Cardiac muscle cell (in vitro differentiated cells and primary cell): ENCODE results near the gene TEDDM1. TPM values are rescaled to one million over a fixed set of nuclear protein-coding genes. Genes with fewer than 3 reads are reported as not detected.

Experiments used
- DNase-seq, 2 donors: peaks; one replicate each; pipeline versions ENCODE4 v3.0.0 to v3.0.0-alpha.2; 2010 to 2017; ENCODE audit warnings: low read depth in 1 of 2, low spot score in 1 of 2
- H3K27ac ChIP-seq: fragments of 200-600 bp; sonication (generic); 2 replicates; pipeline ENCODE4 v1.5.1; 2016
- H3K27me3 ChIP-seq: fragments of 200-600 bp; sonication (generic); 2 replicates; pipeline ENCODE4 v1.6.0; 2016; ENCODE audit warnings: control low read depth
- H3K36me3 ChIP-seq: fragments of 200-600 bp; sonication (generic); 2 replicates; pipeline ENCODE4 v1.5.1; 2016; ENCODE audit warnings: control low read depth
- H3K4me1 ChIP-seq: fragments of 200-600 bp; sonication (generic); 2 replicates; pipeline ENCODE4 v1.8.1; 2017; ENCODE audit warnings: low read depth, mild to moderate bottlenecking, mixed run types
- H3K4me3 ChIP-seq: fragments of 200-600 bp; sonication (generic); 2 replicates; pipeline ENCODE4 v1.5.1; 2016; ENCODE audit warnings: mild to moderate bottlenecking
- H3K9me3 ChIP-seq: fragments of 200-600 bp; sonication (generic); 2 replicates; pipeline ENCODE4 v1.5.1; 2017; ENCODE audit warnings: low read depth, mild to moderate bottlenecking, control low read depth
- polyA plus RNA-seq: library from polyadenylated mRNA; unstranded; fragments of >200 nt; fragmentation: Nextera tagmentation; extraction: Ambion mirVana; gene quantifications from 2 replicates; pipeline ENCODE4 v1.2.1, GENCODE V29; 2016
- total RNA-seq: library from RNA; depleted of rRNA; stranded (reverse); fragments of >200 nt; gene quantifications from 2 replicates; pipeline ENCODE4 v1.2.3, GENCODE V29; 2016
- TF ChIP-seq, protein P1 (sequence below): IDR thresholded peaks from 2 replicates; pipeline ENCODE4 v1.5.1; 2012; ENCODE audit warnings: low read depth, mild to moderate bottlenecking, low read length

The TEDDM1 gene
- total and polyA plus RNA-seq, 2 experiments from 2014 or later = not detected

DNA sequence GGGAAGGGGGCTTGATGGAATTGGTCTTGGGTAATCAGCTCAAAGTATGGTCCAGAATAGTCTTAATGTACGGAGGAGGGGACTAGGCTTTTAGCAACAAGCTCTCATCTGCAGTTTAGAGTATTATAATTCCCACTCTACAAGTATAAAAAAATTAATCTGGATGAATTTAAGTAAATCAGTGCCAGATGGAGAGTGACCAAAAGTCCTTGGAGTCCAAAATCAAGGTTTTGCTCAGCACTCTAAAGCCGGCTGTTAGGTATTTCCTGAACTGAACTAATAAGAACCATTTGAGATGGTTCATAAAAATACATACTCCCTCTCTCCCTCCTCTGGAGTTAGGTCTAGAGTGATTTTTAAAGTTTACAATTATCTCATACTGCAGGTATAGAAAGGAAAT lies 32.5 kb downstream of the TEDDM1 start:
- DNase-seq = no peak
- TF ChIP-seq, protein P1, sequence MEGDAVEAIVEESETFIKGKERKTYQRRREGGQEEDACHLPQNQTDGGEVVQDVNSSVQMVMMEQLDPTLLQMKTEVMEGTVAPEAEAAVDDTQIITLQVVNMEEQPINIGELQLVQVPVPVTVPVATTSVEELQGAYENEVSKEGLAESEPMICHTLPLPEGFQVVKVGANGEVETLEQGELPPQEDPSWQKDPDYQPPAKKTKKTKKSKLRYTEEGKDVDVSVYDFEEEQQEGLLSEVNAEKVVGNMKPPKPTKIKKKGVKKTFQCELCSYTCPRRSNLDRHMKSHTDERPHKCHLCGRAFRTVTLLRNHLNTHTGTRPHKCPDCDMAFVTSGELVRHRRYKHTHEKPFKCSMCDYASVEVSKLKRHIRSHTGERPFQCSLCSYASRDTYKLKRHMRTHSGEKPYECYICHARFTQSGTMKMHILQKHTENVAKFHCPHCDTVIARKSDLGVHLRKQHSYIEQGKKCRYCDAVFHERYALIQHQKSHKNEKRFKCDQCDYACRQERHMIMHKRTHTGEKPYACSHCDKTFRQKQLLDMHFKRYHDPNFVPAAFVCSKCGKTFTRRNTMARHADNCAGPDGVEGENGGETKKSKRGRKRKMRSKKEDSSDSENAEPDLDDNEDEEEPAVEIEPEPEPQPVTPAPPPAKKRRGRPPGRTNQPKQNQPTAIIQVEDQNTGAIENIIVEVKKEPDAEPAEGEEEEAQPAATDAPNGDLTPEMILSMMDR = no peak

DNA sequence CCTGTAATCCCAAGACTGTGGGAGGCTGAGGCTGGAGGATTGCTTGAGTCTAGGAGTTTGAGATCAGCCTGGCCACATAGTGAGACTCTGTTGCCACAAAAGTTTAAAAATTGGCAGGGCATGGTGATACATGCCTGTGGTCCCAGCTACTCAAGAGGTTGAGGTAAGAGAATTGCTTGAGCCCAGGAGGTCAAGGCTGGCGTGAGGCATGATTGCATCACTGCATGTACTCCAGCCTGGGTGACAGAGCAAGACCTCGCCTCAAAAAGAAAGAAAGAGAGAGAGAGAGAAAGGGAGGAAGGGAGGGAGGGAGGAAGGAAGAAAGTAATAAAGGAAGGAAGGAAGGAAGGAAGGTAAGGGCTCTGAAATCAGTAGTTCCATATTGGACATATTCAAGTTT lies 33.9 kb downstream of the TEDDM1 start:
- no peak for DNase-seq

More for the DNA sequence above, 32.5 kb downstream of the TEDDM1 start:
- Histone ChIP-seq H3K9me3 (no peaks in the 10 kb centered on the region), H3K36me3 (no peaks in the 10 kb centered on the region), H3K27ac (no peak overlapping the region), H3K4me3 (no peak overlapping the region), H3K4me1 (peaks cover 8% of the 10 kb centered on the region), H3K27me3 (no peaks in the 10 kb centered on the region)

GRCh38 chr1:182359645-182360044 lies 40.8 kb downstream of the TEDDM1 start:
- Histone ChIP-seq H3K36me3 (no peaks in the 10 kb centered on the region), H3K4me1 (peaks cover 8% of the 10 kb centered on the region), H3K9me3 (no peaks in the 10 kb centered on the region), H3K27me3 (no peaks in the 10 kb centered on the region), H3K4me3 (no peak overlapping the region), H3K27ac (no peak overlapping the region)
- TF ChIP-seq, protein P1 = no peak
- DNase-seq = no peak

More for the DNA sequence above, 33.9 kb downstream of the TEDDM1 start:
- no peak overlapping the region for H3K4me3 ChIP-seq
- H3K4me1 ChIP-seq = peaks cover 8% of the 10 kb centered on the region
- no peak overlapping the region for H3K27ac ChIP-seq
- H3K9me3 ChIP-seq = no peaks in the 10 kb centered on the region
- no peaks in the 10 kb centered on the region for H3K36me3 ChIP-seq
- no peaks in the 10 kb centered on the region for H3K27me3 ChIP-seq
- TF ChIP-seq, protein P1 = no peak

GRCh38 chr1:182357913-182358312 lies 42.6 kb downstream of the TEDDM1 start:
- no peak for DNase-seq
- Histone ChIP-seq H3K4me1 (no peaks in the 10 kb centered on the region), H3K27ac (no peak overlapping the region), H3K27me3 (no peaks in the 10 kb centered on the region), H3K36me3 (no peaks in the 10 kb centered on the region), H3K9me3 (no peaks in the 10 kb centered on the region), H3K4me3 (no peak overlapping the region)
- TF ChIP-seq, protein P1 = no peak

DNA sequence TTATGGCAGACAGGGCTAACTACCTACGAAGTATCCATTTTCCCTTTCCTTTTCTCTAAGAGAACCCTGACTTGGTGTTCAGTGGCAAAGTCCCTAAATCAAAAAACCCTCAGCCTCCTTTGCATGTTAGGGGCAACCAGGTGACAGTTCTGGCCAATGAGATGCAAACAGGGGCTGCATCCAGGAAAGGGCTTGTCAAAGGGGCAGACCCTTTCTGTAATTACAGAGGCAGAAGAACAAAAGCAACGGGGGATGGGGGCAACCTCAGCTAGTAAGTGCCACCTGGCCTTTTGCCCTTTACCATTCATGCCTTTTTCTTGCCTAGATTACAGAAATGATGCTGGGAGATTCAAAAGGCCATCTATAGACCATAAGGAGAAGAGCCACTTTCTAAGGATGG lies 43.3 kb downstream of the TEDDM1 start:
- no peaks in the 10 kb centered on the region for H3K4me1 ChIP-seq
- H3K4me3 ChIP-seq = no peak overlapping the region
- no peaks in the 10 kb centered on the region for H3K36me3 ChIP-seq
- no peaks in the 10 kb centered on the region for H3K27me3 ChIP-seq
- DNase-seq = no peak
- H3K9me3 ChIP-seq = no peaks in the 10 kb centered on the region
- no peak overlapping the region for H3K27ac ChIP-seq
- TF ChIP-seq, protein P1 = no peak

GRCh38 chr1:182355723-182356098 lies 44.8 kb downstream of the TEDDM1 start:
- Histone ChIP-seq H3K4me1 (no peaks in the 10 kb centered on the region), H3K27ac (no peak overlapping the region), H3K9me3 (no peaks in the 10 kb centered on the region), H3K27me3 (no peaks in the 10 kb centered on the region), H3K36me3 (no peaks in the 10 kb centered on the region), H3K4me3 (no peak overlapping the region)
- no peak for DNase-seq
- TF ChIP-seq, protein P1 = no peak
